Activated CD4-positive, alpha-beta T cell treated with anti-CD3 and anti-CD28 coated beads for 36 hours (primary cell): ENCODE measurements around the gene RIMKLB. TPM values are rescaled to one million over a fixed set of nuclear protein-coding genes. Genes with fewer than 3 reads are reported as not detected.
"Not testable (repeated sequence)": the region's sequence is repeated elsewhere in the genome, so short reads cannot be mapped to it uniquely, and the experiment has no call there.

Experiments
- ATAC-seq: fragments of 200-7000 bp; cut with Tn5 transposase; one replicate; pipeline ENCODE4 v1.10.0; 2021; ENCODE audit warnings: mild to moderate bottlenecking, moderate library complexity
- CTCF ChIA-PET: fragments of 350-600 bp; sonication (Branson Sonifier 250); formaldehyde crosslinking; loops from one replicate; lab custom pipeline; 2021; ENCODE audit warnings: antibody characterized with exemption; lab: Charles Lee
- POLR2A ChIA-PET: fragments of 350-600 bp; sonication (Branson Sonifier 250); formaldehyde crosslinking; loops from one replicate; lab custom pipeline; 2021; ENCODE audit warnings: antibody characterized with exemption, inconsistent platforms; lab: Charles Lee
- DNase-seq: peaks from one replicate; pipeline ENCODE4 v3.0.0-alpha.2; 2020
- H3K27ac Mint-ChIP-seq: one replicate; pipeline ENCODE4 v1.8.0; 2021; ENCODE audit warnings: mixed read lengths
- H3K27me3 Mint-ChIP-seq: one replicate; pipeline ENCODE4 v1.8.0; 2021; ENCODE audit warnings: mixed read lengths
- H3K36me3 Mint-ChIP-seq: one replicate; pipeline ENCODE4 v1.8.0; 2021; ENCODE audit warnings: low read depth, mixed read lengths
- H3K4me1 Mint-ChIP-seq: one replicate; pipeline ENCODE4 v1.8.0; 2021; ENCODE audit warnings: mixed read lengths
- H3K4me3 Mint-ChIP-seq: one replicate; pipeline ENCODE4 v1.8.0; 2021; ENCODE audit warnings: mild to moderate bottlenecking, moderate library complexity, mixed read lengths
- H3K9me3 Mint-ChIP-seq: one replicate; pipeline ENCODE4 v1.8.0; 2021; ENCODE audit warnings: low read depth, mixed read lengths
- intact Hi-C, 2 experiments: fragments of 100-400 bp; cut with DNase I in 1 of 2; cut with micrococcal nuclease in 1 of 2; formaldehyde crosslinking; loops; one replicate each; pipeline versions ENCODE4 v1.14.2 to v1.15.1; 2022 to 2024; cut with DNase I, micrococcal nuclease
- total RNA-seq, 2 experiments: library from RNA; stranded (reverse); gene quantifications; one replicate each; pipeline ENCODE4 v1.2.3, GENCODE V29; 2021

RIMKLB gene
- total RNA-seq, 2 experiments from 2014 or later: 5.2 to 5.3 TPM

DNA sequence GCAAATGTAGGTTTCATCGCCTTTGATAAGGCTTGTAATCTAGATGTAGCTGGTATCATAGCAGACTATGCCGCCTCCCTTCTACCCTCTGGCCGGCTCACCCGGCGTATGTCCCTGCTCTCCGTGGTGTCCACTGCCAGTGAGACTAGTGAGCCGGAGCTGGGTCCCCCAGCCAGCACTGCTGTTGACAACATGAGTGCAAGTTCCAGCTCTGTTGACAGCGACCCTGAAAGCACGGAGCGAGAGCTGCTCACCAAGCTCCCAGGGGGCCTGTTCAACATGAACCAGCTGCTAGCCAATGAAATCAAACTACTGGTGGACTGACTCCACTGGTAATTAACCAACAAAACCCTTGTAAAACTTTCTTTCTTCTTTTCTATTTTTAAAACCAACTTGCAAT lies 75.7 kb downstream of the RIMKLB start:
- intact Hi-C loops: no loop called here
- ATAC-seq: no peak
- H3K4me1 Mint-ChIP-seq: no peaks in the 10 kb centered on the region
- no peak for DNase-seq
- H3K27me3 Mint-ChIP-seq: no peaks in the 10 kb centered on the region
- ChIA-PET CTCF (no interaction called here), POLR2A (no interaction called here)
- no peak overlapping the region for H3K27ac Mint-ChIP-seq
- no peaks in the 10 kb centered on the region for H3K9me3 Mint-ChIP-seq
- H3K36me3 Mint-ChIP-seq: peaks cover 2% of the 10 kb centered on the region
- H3K4me3 Mint-ChIP-seq: no peak overlapping the region

DNA sequence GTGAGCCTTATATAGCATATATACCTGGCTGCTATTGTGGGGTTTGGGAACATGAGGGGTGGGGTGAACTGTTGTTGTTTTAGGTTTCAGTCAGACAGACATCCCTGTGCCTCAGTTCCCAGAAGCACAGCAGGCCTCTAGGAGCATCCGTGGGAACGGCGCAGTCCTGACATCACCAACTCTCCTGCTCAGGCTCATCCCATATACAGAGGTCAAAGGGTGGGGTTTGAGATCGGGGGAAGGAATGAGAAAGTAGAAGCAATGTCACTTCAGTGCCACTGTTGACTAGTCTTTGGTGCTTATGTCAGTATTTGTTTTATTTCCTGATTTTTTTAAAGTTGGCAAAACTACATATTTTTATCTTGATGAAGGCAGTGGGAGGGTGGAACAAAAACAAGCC lies 81.5 kb downstream of the RIMKLB start:
- Mint-ChIP-seq H3K4me3 (no peak overlapping the region), H3K36me3 (no peaks in the 10 kb centered on the region), H3K27ac (no peak overlapping the region), H3K27me3 (no peaks in the 10 kb centered on the region), H3K9me3 (no peaks in the 10 kb centered on the region), H3K4me1 (no peaks in the 10 kb centered on the region)
- intact Hi-C loops: loop anchor here in 1 of 2 experiments (5.0 kb wide), 1 partner anchor 108 kb away; no protein-coding TSS in a partner anchor
- CTCF ChIA-PET: interaction anchor here (0.6 kb wide), 1 partner anchor 68 kb away, joined by 3 read pairs; no protein-coding TSS in a partner anchor
- DNase-seq (no peak), ATAC-seq (no peak)
- POLR2A ChIA-PET: no interaction called here

DNA sequence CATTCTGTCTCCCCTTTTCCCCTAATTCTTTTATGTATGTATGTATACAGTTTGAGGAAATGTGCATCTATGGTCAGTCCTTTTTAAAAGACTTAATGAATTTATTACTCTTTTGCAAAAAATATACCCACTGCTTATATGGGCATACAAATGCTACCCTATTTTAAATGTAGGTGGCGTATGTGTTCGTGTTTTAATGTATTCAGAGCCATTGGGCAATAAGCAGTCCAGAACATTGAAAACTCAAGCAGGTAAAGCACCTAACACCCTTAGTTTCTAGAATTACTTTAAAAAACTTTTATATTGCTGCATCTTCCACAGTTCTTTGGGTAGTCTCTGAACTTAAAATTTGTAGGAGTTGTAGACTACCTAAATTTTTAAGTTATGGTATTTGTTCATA lies 82.1 kb downstream of the RIMKLB start:
- Mint-ChIP-seq H3K27me3 (no peaks in the 10 kb centered on the region), H3K9me3 (no peaks in the 10 kb centered on the region), H3K4me3 (no peak overlapping the region), H3K4me1 (no peaks in the 10 kb centered on the region), H3K36me3 (no peaks in the 10 kb centered on the region), H3K27ac (no peak overlapping the region)
- DNase-seq: no peak
- POLR2A ChIA-PET: no interaction called here
- no peak for ATAC-seq
- intact Hi-C loops: loop anchor here in 1 of 2 experiments (2.0 to 5.0 kb wide), 2 partner anchors 107 to 269 kb away; no protein-coding TSS in a partner anchor
- CTCF ChIA-PET: no interaction called here

DNA sequence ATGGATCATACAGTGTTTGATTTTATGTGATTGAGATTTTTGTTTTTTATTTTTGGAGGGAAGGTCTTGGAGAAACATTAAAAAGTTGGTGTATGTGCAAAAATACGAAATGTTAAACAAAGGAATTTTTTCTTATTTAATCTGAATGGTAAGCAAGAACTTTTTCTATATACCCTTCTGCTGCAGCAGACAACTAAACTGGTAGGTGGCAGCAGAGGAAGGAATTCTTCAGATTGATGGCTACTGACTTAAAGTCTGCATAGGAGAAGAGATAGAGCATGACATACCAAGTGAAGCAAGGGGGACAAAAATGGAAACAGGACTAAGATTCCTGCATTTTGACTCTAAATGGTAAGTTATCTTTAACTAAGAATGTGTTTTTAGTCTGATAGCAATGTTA lies 82.6 kb downstream of the RIMKLB start:
- ATAC-seq: no peak
- H3K27me3 Mint-ChIP-seq: no peaks in the 10 kb centered on the region
- H3K36me3 Mint-ChIP-seq: no peaks in the 10 kb centered on the region
- H3K9me3 Mint-ChIP-seq: no peaks in the 10 kb centered on the region
- POLR2A ChIA-PET: no interaction called here
- no peak overlapping the region for H3K27ac Mint-ChIP-seq
- no peaks in the 10 kb centered on the region for H3K4me1 Mint-ChIP-seq
- no peak overlapping the region for H3K4me3 Mint-ChIP-seq
- CTCF ChIA-PET: no interaction called here
- no peak for DNase-seq
- intact Hi-C loops: loop anchor here in 1 of 2 experiments (2.0 kb wide), 1 partner anchor 268 kb away; no protein-coding TSS in a partner anchor

DNA sequence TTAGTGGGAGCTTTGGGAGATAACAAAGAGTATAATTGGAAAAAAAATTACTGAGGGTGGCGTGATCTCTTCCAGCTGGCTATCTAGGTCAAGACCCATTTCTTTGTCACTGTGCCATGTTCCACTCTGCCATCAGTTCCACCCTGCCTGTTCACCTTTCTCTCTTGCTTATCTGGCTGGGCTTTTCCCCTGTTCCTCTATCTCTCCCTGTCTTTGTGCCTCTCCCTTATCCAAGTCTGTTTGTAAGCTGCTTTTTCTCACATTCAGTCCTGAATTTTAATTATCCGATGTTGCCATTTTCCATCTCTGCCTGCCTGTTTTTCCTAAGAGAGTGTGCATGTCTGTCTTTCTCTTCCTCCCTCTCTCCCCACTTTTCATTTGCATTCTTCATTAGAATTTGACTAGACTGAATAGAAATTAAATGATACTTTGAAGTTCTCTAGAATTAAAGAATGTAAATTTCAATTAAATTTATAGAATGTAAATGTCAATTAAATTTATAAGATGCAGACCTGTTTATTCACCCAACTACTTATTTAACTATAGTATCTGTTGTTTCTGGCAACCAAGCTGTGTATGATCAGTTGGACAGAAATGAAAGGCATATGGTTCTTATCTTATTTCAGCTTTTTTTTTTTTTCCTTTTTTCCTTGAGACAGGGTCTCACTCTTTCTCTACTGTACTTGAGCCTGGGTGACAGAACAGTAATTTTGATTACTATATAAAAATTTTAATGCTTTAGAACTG lies 83.8 kb downstream of the RIMKLB start:
- intact Hi-C loops: loop anchor here in 1 of 2 experiments (2.0 kb wide), 1 partner anchor 267 kb away; no protein-coding TSS in a partner anchor
- DNase-seq (no peak), ATAC-seq (no peak)
- Mint-ChIP-seq H3K4me1 (no peaks in the 10 kb centered on the region), H3K4me3 (no peak overlapping the region), H3K9me3 (no peaks in the 10 kb centered on the region), H3K27me3 (no peaks in the 10 kb centered on the region), H3K36me3 (no peaks in the 10 kb centered on the region), H3K27ac (no peak overlapping the region)
- ChIA-PET POLR2A (no interaction called here), CTCF (interaction anchor here (0.7 to 1.7 kb wide), 4 partner anchors 35 to 268 kb away, joined by 3 to 5 read pairs (median 4); no protein-coding TSS in a partner anchor)

DNA sequence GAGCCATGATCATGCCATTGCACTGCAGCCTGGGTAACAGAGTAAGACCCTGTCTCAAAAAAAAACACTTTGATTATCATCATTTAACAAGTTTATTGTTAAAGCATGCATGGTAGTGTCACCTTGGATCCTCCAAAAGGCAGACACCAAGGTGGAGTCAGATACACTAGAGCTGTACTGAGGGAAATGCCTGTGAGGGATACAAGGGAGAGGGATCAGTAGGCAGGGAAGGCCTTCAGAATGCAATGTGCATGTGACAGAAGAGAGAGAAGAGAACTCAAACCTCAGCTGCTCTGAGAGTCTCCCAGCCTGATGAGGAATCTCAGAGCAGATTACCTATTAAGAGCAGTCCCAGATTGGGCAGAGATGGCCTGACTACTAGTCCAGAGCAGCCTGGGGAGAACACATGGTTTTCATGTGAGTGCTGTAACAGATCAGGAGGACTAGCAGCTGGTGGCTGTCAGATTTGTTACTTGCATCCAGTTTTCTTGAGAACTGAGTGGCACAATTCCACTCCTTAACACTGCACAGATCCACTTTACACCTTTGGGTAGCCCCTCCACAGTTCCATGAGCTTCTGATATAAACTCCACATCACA lies 86.6 kb downstream of the RIMKLB start:
- Mint-ChIP-seq H3K9me3 (no peaks in the 10 kb centered on the region), H3K4me1 (no peaks in the 10 kb centered on the region), H3K27me3 (no peaks in the 10 kb centered on the region), H3K4me3 (no peak overlapping the region), H3K27ac (no peak overlapping the region), H3K36me3 (no peaks in the 10 kb centered on the region)
- ChIA-PET CTCF (no interaction called here), POLR2A (no interaction called here)
- DNase-seq (no peak), ATAC-seq (no peak)
- intact Hi-C loops: no loop called here

DNA sequence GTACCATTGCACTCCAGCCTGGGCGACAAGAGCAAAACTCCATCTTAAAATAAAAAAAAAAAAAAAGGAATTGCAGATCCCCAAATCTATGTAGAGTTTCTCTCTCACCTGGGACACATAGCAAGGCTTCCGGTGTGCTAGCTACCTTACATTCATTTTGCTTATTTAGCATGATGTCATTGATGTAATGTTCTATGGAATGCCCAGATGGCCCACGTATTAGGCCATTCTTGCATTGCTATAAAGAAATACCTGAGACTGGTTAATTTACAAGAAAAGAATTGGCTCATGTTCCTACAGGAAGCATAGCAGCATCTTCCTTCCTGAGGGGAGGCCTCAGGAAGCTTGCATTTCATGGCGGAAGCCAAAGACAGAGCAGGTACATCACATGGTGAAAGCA lies 87.7 kb downstream of the RIMKLB start:
- H3K4me1 Mint-ChIP-seq: no peaks in the 10 kb centered on the region

DNA sequence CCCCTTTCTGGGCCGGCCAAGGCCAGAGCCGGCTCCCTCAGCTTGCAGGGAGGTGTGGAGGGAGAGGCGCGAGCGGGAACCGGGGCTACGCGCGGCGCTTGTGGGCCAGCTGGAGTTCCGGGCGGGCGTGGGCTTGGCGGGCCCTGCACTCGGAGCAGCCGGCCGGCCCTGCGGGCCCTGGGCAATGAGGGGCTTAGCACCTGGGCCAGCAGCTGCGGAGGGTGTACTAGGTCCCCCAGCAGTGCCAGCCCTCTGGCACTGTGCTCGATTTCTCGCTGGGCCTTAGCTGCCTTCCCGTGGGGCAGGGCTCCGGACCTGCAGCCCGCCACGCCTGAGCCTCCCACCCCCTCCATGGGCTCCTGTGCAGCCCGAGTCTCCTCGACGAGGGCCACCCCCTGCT lies 89.4 kb downstream of the RIMKLB start:
- H3K27me3 Mint-ChIP-seq, H3K4me1 Mint-ChIP-seq, H3K36me3 Mint-ChIP-seq, H3K9me3 Mint-ChIP-seq, ATAC-seq, H3K4me3 Mint-ChIP-seq, intact Hi-C loops, H3K27ac Mint-ChIP-seq, DNase-seq: not testable (repeated sequence)
- ChIA-PET CTCF (interaction anchor here (0.5 kb wide), 1 partner anchor 73 kb away, joined by 3 read pairs; no protein-coding TSS in a partner anchor), POLR2A (interaction anchor here (0.6 kb wide), 1 partner anchor 11 kb away, joined by 3 read pairs; no protein-coding TSS in a partner anchor)

More for the DNA sequence above, 87.7 kb downstream of the RIMKLB start:
- Mint-ChIP-seq H3K36me3 (no peaks in the 10 kb centered on the region), H3K27ac (no peak overlapping the region), H3K4me3 (no peak overlapping the region), H3K9me3 (no peaks in the 10 kb centered on the region), H3K27me3 (no peaks in the 10 kb centered on the region)
- intact Hi-C loops: no loop called here
- ChIA-PET POLR2A (no interaction called here), CTCF (no interaction called here)
- no peak for DNase-seq
- ATAC-seq: no peak

DNA sequence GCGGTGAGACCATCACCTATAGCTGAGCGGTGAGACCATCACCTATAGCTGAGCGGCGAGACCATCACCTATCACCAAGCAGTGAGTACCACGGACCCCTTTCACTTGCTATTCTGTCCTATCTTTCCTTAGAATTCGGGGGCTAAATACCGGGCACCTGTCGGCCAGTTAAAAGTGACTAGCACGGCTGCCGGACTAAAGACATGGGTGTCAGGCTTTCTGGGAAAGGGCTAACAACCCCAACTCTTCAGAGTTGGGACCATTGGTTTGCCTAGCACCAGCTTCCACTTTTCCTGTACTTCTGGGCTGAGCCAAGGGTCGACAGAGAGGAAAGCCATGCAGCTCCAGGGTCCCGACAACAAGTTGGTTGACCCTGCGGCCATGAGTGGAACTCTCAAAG lies 90.9 kb downstream of the RIMKLB start:
- H3K4me3 Mint-ChIP-seq: peak overlapping the region; percentile 49
- POLR2A ChIA-PET, H3K36me3 Mint-ChIP-seq, H3K9me3 Mint-ChIP-seq, intact Hi-C loops, CTCF ChIA-PET, DNase-seq, ATAC-seq, H3K27me3 Mint-ChIP-seq, H3K4me1 Mint-ChIP-seq, H3K27ac Mint-ChIP-seq: not testable (repeated sequence)

DNA sequence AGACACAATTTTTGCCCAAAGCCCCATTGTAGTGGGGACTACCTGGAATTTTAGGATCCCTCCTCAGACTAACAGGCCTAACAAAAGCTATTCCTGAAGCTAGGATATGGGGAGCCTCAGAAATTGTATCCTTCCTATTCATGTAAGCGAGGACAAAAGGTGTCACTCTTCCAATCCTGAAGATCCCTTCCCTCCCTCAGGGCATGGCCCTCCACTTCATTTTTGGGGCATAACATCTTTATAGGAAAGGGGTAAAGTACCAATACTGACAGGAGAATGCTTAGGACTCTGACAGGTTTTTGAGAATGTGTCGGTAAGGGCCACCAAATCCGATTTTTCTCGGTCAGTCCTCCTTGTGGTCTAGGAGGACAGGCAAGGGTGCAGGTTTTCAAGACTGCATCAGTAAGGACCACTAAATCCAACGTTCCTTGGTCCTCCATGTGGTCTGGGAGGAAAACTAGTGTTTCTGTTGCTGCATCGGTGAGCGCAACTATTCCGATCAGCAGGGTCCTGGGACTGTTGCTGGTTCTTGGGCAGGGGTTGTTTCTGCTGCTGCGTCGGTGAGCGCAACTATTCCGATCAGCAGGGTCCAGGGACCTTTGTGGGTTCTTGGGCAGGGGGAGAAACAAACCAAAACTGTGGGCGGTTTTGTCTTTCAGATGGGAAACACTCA lies 91.7 kb downstream of the RIMKLB start:
- DNase-seq, ATAC-seq, H3K4me1 Mint-ChIP-seq, H3K4me3 Mint-ChIP-seq, H3K27me3 Mint-ChIP-seq, POLR2A ChIA-PET, H3K36me3 Mint-ChIP-seq, intact Hi-C loops, H3K9me3 Mint-ChIP-seq, CTCF ChIA-PET, H3K27ac Mint-ChIP-seq: not testable (repeated sequence)

DNA sequence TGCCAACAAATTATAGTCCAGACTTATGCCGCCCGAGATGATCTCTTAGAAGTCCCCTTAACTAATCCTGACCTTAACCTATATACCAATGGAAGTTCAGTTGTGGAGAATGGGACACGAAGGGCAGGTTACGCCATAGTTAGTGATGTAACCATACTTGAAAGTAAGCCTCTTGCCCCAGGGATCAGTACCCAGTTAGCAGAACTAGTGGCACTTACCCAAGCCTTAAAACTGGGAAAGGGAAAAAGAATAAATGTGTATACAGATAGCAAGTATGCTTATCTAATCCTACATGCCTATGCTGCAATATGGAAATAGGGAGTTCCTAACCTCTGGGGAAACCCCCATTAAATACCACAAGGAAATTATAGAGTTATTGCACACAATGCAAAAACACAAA lies 95.4 kb downstream of the RIMKLB start:
- H3K4me3 Mint-ChIP-seq, CTCF ChIA-PET, POLR2A ChIA-PET, H3K27ac Mint-ChIP-seq, intact Hi-C loops, H3K9me3 Mint-ChIP-seq, ATAC-seq, H3K36me3 Mint-ChIP-seq, DNase-seq, H3K4me1 Mint-ChIP-seq, H3K27me3 Mint-ChIP-seq: not testable (repeated sequence)
